Endothelial cell (in vitro differentiated cells): Measurements from ENCODE around the gene PLXNA2. TPM values are rescaled to one million over a fixed set of nuclear protein-coding genes. Genes with fewer than 3 reads are reported as not detected.
A peak's percentile ranks its signal among the peaks of the same experiment; 100 is the strongest.

Experiments used
- DNase-seq: peaks from one replicate; pipeline ENCODE4 v3.0.0; 2021; ENCODE audit warnings: low spot score
- H3K27ac Mint-ChIP-seq: one replicate; pipeline ENCODE4 v1.8.0; 2021; ENCODE audit warnings: mixed read lengths, inconsistent platforms; ENCODE audit not compliant: unreplicated experiment
- H3K27me3 Mint-ChIP-seq: one replicate; pipeline ENCODE4 v1.8.0; 2021; ENCODE audit warnings: mild to moderate bottlenecking, moderate library complexity, mixed read lengths, inconsistent platforms; ENCODE audit not compliant: unreplicated experiment
- H3K36me3 Mint-ChIP-seq: one replicate; pipeline ENCODE4 v1.8.0; 2021; ENCODE audit warnings: mild to moderate bottlenecking, low read depth, mixed read lengths, inconsistent platforms; ENCODE audit not compliant: unreplicated experiment
- H3K4me1 Mint-ChIP-seq: one replicate; pipeline ENCODE4 v1.8.0; 2021; ENCODE audit warnings: mild to moderate bottlenecking, mixed read lengths, inconsistent platforms; ENCODE audit not compliant: unreplicated experiment
- H3K4me3 Mint-ChIP-seq: one replicate; pipeline ENCODE4 v1.8.0; 2021; ENCODE audit warnings: mild to moderate bottlenecking, mixed read lengths, inconsistent platforms; ENCODE audit not compliant: unreplicated experiment
- H3K9me3 Mint-ChIP-seq: one replicate; pipeline ENCODE4 v1.8.0; 2021; ENCODE audit warnings: mixed read lengths, inconsistent platforms; ENCODE audit not compliant: unreplicated experiment
- total RNA-seq: library from RNA; stranded (reverse); fragmentation: NEBNext Ultra II Directional; extraction: Animal tissue kit (Norgen Biotek cat#: 25700); gene quantifications from one replicate; pipeline ENCODE4 v1.2.1, GENCODE V29; 2021; ENCODE audit not compliant: unreplicated experiment
- TF ChIP-seq, protein P1 (sequence below): fragments of 200-600 bp; sonication (generic); IDR thresholded peaks from one replicate; pipeline ENCODE4 v1.5.0; 2021; ENCODE audit warnings: antibody characterized with exemption; ENCODE audit not compliant: unreplicated experiment

The PLXNA2 gene
- total RNA-seq, 1 donor from 2014 or later: 25.6 TPM

- TF ChIP-seq, protein P1, sequence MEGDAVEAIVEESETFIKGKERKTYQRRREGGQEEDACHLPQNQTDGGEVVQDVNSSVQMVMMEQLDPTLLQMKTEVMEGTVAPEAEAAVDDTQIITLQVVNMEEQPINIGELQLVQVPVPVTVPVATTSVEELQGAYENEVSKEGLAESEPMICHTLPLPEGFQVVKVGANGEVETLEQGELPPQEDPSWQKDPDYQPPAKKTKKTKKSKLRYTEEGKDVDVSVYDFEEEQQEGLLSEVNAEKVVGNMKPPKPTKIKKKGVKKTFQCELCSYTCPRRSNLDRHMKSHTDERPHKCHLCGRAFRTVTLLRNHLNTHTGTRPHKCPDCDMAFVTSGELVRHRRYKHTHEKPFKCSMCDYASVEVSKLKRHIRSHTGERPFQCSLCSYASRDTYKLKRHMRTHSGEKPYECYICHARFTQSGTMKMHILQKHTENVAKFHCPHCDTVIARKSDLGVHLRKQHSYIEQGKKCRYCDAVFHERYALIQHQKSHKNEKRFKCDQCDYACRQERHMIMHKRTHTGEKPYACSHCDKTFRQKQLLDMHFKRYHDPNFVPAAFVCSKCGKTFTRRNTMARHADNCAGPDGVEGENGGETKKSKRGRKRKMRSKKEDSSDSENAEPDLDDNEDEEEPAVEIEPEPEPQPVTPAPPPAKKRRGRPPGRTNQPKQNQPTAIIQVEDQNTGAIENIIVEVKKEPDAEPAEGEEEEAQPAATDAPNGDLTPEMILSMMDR: no peak
- peak; percentile 21 for DNase-seq
- no peak overlapping the region for H3K27ac Mint-ChIP-seq
- peaks cover 55% of the 10 kb centered on the region for H3K4me1 Mint-ChIP-seq
- no peaks in the 10 kb centered on the region for H3K9me3 Mint-ChIP-seq
- H3K36me3 Mint-ChIP-seq: no peaks in the 10 kb centered on the region
- H3K27me3 Mint-ChIP-seq: peaks cover 15% of the 10 kb centered on the region
- H3K4me3 Mint-ChIP-seq: no peak overlapping the region
Measured at GRCh38 chr1:208233546-208233945, 10.6 kb downstream of the PLXNA2 start.

- Mint-ChIP-seq H3K4me3 (no peak overlapping the region), H3K27ac (no peak overlapping the region), H3K27me3 (peaks cover 15% of the 10 kb centered on the region), H3K36me3 (no peaks in the 10 kb centered on the region), H3K4me1 (peaks cover 48% of the 10 kb centered on the region), H3K9me3 (no peaks in the 10 kb centered on the region)
- TF ChIP-seq, protein P1: no peak
- no peak for DNase-seq
Measured at GRCh38 chr1:208232662-208233038, 11.5 kb downstream of the PLXNA2 start.

- no peaks in the 10 kb centered on the region for H3K9me3 Mint-ChIP-seq
Measured at GRCh38 chr1:208231881-208232661, 12.1 kb downstream of the PLXNA2 start.

DNA sequence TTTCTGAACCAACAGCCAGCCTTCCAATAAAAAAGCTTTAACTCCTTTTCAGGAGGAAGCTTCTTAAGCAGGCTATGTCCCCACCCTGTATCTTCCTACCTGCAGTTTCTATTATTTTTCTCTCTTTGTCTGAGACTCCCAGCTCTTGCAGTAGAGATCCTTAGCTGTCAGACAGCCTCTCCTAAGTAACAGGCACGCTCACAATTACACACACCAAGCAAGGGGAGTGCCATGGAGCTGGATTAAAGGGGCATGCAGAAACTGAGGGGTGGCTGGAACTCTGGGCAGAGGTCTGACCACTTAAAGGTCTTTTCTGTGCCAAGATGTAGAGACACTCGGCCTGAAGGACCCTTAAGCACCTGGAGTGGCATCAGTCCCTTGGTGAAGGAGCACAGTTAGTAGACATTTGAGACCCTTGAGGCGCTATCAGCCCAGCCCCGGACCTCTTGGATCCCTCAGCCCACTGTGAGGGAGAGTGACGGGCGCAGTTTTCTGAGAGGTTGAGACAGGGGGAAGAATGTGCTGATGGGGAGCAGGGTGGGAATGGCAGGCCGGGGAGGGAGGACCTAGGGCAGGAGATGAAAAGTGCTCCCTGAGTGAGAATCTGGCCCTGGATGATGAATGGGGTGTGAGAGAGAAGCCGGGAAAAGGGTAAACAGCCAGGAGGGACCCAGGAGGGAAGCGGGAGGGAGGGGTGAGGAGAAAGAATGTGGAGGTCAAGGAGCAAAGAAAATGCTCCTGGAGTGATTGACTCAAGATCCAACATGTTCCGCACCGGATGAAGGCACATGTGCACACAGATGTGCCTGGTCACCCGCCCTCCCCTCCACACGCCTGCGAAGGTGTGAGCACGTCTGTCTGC, 13.3 kb downstream of the PLXNA2 start:
- H3K4me1 Mint-ChIP-seq: peaks cover 42% of the 10 kb centered on the region
- no peak overlapping the region for H3K4me3 Mint-ChIP-seq
- no peaks in the 10 kb centered on the region for H3K9me3 Mint-ChIP-seq
- TF ChIP-seq, protein P1: no peak
- no peak overlapping the region for H3K27ac Mint-ChIP-seq
- no peak for DNase-seq
- no peaks in the 10 kb centered on the region for H3K36me3 Mint-ChIP-seq
- peaks cover 14% of the 10 kb centered on the region for H3K27me3 Mint-ChIP-seq

More at GRCh38 chr1:208231881-208232661, 12.1 kb downstream of the PLXNA2 start:
- DNase-seq: no peak
- Mint-ChIP-seq H3K36me3 (no peaks in the 10 kb centered on the region), H3K4me3 (no peak overlapping the region), H3K27me3 (peaks cover 14% of the 10 kb centered on the region), H3K4me1 (peaks cover 49% of the 10 kb centered on the region), H3K27ac (no peak overlapping the region)
- TF ChIP-seq, protein P1: no peak
